ENCODE results near the gene KRTAP5-5. TPM values are rescaled to one million over a fixed set of nuclear protein-coding genes. Genes with fewer than 3 reads are reported as not detected.

KRTAP5-5 gene
- total and polyA plus RNA-seq, 10 donors = not detected

DNA sequence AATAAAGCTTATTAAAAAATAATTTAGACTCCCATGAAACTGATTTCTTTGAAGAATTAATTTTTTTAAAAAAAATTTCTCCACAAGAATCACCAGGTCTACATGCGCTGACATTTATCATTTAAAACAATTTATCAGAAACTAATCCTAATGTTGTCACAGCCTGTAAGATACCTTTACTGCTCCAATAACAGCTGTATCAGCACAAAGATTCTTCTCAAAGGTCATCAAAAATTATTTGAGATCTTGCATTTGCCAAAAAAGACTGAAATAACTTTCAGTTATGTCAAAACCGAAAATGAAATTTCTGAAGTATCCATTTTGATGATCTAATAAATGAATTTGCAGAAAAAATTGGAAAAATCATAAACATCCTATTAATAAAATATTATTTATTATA, 8.1 kb downstream of the KRTAP5-5 start:
- Histone ChIP-seq H3K4me1 (peaks cover 0 to 15% (median 0%) of the 10 kb centered on the region in 6 donors), H3K27me3 (replicated peaks in 1 of 7) (peaks cover 0 to 74% (median 21%) of the 10 kb centered on the region in 7 donors), H3K36me3 (no peaks in the 10 kb centered on the region), H3K4me3 (no peak overlapping the region), H3K27ac (no peak overlapping the region), H3K9me3 (no peaks in the 10 kb centered on the region)
- 87 to 96% (median 90%) methylated on average over 2 of the region's 2 CpGs for WGBS, 5 donors
- no peak for DNase-seq
- TF ChIP-seq, protein P1, sequence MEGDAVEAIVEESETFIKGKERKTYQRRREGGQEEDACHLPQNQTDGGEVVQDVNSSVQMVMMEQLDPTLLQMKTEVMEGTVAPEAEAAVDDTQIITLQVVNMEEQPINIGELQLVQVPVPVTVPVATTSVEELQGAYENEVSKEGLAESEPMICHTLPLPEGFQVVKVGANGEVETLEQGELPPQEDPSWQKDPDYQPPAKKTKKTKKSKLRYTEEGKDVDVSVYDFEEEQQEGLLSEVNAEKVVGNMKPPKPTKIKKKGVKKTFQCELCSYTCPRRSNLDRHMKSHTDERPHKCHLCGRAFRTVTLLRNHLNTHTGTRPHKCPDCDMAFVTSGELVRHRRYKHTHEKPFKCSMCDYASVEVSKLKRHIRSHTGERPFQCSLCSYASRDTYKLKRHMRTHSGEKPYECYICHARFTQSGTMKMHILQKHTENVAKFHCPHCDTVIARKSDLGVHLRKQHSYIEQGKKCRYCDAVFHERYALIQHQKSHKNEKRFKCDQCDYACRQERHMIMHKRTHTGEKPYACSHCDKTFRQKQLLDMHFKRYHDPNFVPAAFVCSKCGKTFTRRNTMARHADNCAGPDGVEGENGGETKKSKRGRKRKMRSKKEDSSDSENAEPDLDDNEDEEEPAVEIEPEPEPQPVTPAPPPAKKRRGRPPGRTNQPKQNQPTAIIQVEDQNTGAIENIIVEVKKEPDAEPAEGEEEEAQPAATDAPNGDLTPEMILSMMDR (IDR thresholded peaks at IDR 0.05 in 8 of 11, conservative IDR thresholded peaks at IDR 0.05 in 3 of 11) = no peak
- no peak for TF ChIP-seq POLR2AphosphoS5 (IDR thresholded peaks at IDR 0.05)
- TF ChIP-seq POLR2A (IDR thresholded peaks at IDR 0.05) = no peak
- intact Hi-C loops (cut with DNase I; ENCODE audit: low total_unique reads) = no loop called here

DNA sequence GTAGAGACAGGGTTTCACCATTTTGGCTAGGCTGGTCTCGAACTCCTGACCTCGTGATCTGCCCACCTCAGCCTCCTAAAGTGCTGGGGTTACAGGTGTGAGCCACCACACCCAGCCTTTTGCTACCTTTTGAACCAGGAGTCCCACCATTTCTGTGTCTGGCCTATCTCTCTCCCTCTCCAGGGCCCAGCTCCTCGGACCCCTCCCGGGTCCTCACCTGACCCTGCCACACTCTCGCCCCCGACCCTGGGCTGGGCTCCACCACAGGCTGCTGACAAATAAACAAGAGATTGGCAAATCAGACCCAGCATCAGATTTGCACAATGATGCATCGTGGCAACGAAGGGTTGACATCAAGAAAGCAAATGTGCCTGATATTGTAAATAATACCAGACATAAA, 8.8 kb downstream of the KRTAP5-5 start:
- H3K27me3 ChIP-seq (replicated peaks in 1 of 7) = peaks cover 0 to 77% (median 25%) of the 10 kb centered on the region in 7 donors
- H3K4me1 ChIP-seq = peaks cover 0 to 14% (median 0%) of the 10 kb centered on the region in 6 donors
- TF ChIP-seq POLR2AphosphoS5 (IDR thresholded peaks at IDR 0.05) (no peak), POLR2A (IDR thresholded peaks at IDR 0.05) (no peak)
- TF ChIP-seq, protein P1 (IDR thresholded peaks at IDR 0.05 in 8 of 11, conservative IDR thresholded peaks at IDR 0.05 in 3 of 11) = no peak
- no peaks in the 10 kb centered on the region for H3K9me3 ChIP-seq
- H3K36me3 ChIP-seq = no peaks in the 10 kb centered on the region
- DNase-seq = no peak
- H3K4me3 ChIP-seq = no peak overlapping the region
- no peak overlapping the region for H3K27ac ChIP-seq
- 79 to 87% (median 84%) methylated on average over 8 of the region's 8 CpGs for WGBS, 5 donors
- intact Hi-C loops (cut with DNase I; ENCODE audit: low total_unique reads) = no loop called here

DNA sequence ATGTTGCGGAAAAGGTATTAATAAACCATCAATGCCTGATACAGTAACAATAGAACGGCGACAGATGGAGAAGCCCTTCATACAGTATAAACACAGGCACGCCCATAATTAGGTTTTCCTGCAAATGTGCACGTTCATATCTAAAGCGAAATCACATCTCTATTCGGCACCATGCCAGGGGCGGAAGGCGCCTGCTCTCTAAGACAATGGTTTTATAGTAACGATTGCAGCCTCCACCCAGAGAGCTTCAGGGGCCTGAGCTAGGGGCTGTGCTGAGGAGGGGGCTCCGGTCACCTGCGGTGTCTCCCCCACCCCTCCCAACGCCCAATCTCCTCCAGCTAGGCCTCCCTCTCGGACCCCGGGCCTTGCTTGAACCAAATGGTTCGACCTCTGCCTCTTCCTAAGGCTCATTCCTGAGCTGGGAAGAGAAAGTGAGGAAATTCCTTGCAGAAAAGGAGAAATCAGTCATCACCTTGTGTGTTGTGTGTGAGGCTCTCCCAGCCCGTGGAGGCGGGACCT, 9.6 kb downstream of the KRTAP5-5 start:
- H3K27me3 ChIP-seq (replicated peaks in 1 of 7) = peaks cover 0 to 74% (median 18%) of the 10 kb centered on the region in 7 donors
- 49 to 69% (median 57%) methylated on average over 18 of the region's 18 CpGs for whole genome bisulfite sequencing, 5 donors
- DNase-seq = no peak
- TF ChIP-seq POLR2A (IDR thresholded peaks at IDR 0.05) = no peak
- no peaks in the 10 kb centered on the region for H3K36me3 ChIP-seq
- no peaks in the 10 kb centered on the region for H3K9me3 ChIP-seq
- no peak overlapping the region for H3K27ac ChIP-seq
- intact Hi-C loops (cut with DNase I; ENCODE audit: low total_unique reads) = no loop called here
- peaks cover 0 to 14% (median 0%) of the 10 kb centered on the region in 6 donors for H3K4me1 ChIP-seq
- no peak overlapping the region for H3K4me3 ChIP-seq

DNA sequence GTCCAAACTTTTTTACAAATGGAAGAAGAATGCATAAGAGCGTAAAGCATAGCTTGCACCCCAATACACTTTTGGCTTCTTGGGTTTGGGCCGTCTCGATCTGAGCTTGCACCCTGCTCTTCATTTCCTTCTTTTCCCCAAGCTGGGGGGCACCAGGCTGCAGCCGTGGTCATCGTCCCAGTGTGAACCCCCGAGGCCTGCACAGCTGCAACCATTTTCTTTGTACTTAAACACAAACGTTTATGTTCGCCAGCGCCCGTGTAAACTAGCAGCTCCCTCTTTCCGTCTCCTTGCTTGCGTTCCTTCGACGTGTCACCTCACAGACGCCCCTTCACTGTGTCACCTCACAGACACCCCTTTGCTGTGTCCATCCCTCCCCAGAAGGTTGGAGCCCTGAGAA, 10.1 kb downstream of the KRTAP5-5 start:
- no peaks in the 10 kb centered on the region for H3K9me3 ChIP-seq
- TF ChIP-seq POLR2AphosphoS5 (IDR thresholded peaks at IDR 0.05) (no peak), POLR2A (IDR thresholded peaks at IDR 0.05) (no peak)
- TF ChIP-seq, protein P1 (IDR thresholded peaks at IDR 0.05 in 8 of 11, conservative IDR thresholded peaks at IDR 0.05 in 3 of 11) = no peak
- H3K36me3 ChIP-seq = no peaks in the 10 kb centered on the region
- peak; percentile 51 for DNase-seq
- no peak overlapping the region for H3K4me3 ChIP-seq
- 60 to 72% (median 66%) methylated on average over 15 of the region's 15 CpGs for WGBS, 5 donors
- no peak overlapping the region for H3K27ac ChIP-seq
- intact Hi-C loops (cut with DNase I; ENCODE audit: low total_unique reads) = no loop called here
- H3K4me1 ChIP-seq = peaks cover 0 to 14% (median 0%) of the 10 kb centered on the region in 6 donors
- H3K27me3 ChIP-seq (replicated peaks in 1 of 7) = peaks cover 0 to 75% (median 19%) of the 10 kb centered on the region in 7 donors
